ENCODE data around the gene ULK4.
A peak's percentile ranks its signal among the peaks of the same experiment; 100 is the strongest.

The ULK4 gene

DNA sequence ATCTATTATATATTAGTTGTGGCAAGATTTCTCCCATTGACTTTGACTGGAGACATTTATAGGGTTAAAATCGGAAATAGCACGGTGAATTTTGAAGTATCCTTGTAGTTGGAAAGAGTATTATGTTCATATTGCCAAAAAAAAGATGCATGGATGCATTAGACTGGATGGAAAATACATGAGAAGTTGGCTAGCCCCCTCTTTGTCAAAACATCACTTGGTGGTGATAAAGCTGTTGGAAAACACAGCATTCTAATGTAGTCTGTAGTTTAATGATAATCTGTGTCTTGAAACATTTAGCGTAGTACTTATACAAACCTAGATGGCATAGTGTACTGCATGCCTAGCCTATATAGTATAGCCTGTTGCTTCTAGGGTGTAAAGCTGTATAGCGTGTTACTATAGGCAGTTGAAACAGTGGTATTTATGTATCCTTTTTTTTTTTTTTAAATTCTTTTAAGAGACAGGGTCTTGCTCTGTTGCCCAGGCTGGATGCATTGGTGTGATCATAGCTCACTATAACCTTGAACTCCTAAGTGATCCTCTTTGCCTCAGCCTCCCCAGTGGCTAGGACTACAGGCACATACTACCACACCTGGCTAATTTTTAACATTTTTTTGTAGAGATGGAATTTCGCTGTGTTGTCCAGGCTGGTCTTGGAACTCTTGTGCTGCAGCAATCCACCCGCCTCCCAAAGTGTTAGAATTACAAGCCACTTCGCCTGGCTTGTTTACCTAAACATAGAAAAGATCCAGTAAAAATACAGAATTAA is 740.8 kb downstream of the ULK4 start:
- no peak for DNase-seq (ENCODE audit: low spot score)

- no peak for DNase-seq (ENCODE audit: low spot score)
Observed at GRCh38 chr3:41219424-41219823, 742.5 kb downstream of the ULK4 start.

DNA sequence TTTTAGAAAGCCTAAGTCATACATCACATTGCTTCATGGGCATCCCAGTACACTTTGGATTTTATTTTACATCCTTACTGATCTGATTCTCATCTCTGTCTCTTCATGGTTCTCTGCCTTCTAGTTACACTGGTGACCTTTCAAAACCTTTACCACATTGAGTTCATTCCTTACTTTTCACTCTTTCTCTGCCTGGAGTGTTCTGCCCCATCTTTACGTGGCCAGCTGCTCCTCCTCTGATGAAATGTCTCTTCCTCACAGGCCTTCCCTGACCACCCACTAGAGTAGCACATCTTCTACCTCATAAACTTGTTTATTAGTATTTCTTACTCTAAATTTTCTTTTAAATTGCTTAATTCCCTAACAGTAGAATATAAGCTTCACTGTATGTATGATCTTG is 744.9 kb downstream of the ULK4 start:
- DNase-seq (ENCODE audit: low spot score): no peak

GRCh38 chr3:41216422-41216821 is 745.5 kb downstream of the ULK4 start:
- no peak for DNase-seq (ENCODE audit: low spot score)

GRCh38 chr3:41213588-41213987 is 748.3 kb downstream of the ULK4 start:
- no peak for DNase-seq (ENCODE audit: low spot score)

GRCh38 chr3:41212088-41212487 is 749.8 kb downstream of the ULK4 start:
- DNase-seq (ENCODE audit: low spot score): no peak

DNA sequence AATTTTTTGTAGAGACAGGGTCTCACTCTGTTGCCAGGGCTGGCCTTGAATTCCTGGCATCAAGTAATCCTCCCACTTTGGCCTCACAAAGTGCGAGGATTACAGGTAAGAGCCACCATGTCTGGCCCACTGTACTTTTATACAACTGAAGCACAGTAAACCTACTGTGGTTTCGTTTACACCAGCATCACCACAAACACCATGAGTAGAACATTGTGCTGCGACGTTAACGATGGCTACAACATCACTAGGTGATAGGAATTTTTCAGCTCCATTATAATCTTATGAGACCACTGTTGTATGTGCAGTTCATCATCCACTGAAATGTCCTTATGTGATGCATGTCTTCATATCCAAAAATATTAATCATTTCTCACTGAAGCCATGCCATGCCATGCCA is 750.9 kb downstream of the ULK4 start:
- DNase-seq (ENCODE audit: low spot score): no peak

- no peak for DNase-seq (ENCODE audit: low spot score)
Observed at GRCh38 chr3:41209646-41210045, 752.3 kb downstream of the ULK4 start.

DNA sequence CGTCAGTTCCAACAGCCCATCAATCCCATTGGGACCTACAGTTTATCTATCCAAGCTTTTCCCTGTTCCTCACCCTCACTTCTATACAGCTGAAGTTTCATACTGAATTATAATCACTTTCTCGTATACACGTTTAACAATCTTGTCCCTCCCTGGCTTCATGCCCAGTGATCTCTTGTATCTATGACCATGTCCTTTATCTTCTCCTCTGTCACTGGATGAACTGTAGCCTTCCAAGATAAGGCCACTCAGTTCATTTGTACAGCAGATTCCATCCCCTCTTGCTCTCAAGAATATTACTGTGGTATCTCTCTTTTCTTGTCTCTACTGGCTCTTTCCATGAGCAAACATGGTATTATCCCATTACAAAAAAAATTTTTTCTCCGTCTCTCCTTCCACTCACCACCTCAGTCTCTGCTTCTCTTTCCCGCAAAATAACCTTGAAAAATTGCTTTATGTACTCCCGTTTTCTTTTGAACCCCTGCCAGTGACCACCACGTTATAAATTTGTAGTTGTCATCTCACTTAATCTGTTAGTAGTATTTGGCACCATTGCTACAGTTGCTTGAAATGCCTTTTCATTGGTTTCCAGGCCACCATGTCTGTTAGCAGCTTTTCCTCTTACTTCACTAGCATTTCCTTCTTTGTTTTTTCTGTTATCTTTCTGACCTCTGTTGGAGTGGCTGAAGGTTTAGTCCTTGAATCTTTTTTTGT is 753.2 kb downstream of the ULK4 start:
- DNase-seq (ENCODE audit: low spot score): no peak

DNA sequence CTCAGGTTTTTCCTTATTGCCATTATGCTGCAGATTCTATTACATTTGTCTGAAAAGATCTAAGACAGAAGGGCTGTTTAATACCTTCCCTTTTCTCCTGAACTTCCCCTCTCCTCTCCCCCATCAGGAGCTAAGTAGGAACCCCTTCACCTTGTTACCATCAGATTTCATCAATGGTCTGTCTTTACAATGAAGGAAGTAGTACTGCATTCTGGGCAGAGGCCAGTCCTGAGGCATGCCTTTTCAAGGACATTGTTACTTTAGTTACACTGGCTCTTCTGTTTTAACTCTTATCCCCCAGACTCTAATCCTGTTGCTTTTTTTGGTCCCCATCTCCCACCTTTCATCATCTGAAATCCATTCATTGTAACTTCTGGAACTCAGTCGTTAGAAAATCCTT is 754.5 kb downstream of the ULK4 start:
- DNase-seq (ENCODE audit: low spot score): no peak

- DNase-seq (ENCODE audit: low spot score): no peak
Observed at GRCh38 chr3:41205591-41205990, 756.3 kb downstream of the ULK4 start.

DNA sequence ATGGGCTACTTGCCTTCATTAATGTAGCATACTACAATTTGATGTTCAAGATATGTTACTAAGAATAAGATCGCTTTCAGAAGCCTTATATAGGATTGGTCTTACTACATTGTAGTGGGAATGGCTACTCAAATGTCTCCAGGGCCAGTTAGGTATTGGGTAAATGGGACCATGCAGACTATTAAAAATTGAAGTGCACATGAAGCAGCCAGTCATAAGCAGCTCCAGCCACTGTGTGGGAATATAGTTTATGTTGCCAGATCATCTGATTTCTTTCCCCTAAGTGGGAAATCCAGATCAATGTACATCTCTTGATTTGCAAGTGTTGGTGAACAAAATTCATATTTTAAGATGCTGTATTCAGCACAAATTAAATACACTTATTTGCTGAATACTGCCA is 757.5 kb downstream of the ULK4 start:
- no peak for DNase-seq (ENCODE audit: low spot score)

- peak; percentile 60 for DNase-seq (ENCODE audit: low spot score)
Observed at GRCh38 chr3:41202834-41203345, 759.0 kb downstream of the ULK4 start.

GRCh38 chr3:41202075-41202833 is 759.6 kb downstream of the ULK4 start:
- DNase-seq (ENCODE audit: low spot score): no peak

GRCh38 chr3:41200669-41201021 is 761.3 kb downstream of the ULK4 start:
- peak; percentile 44 for DNase-seq (ENCODE audit: low spot score)

GRCh38 chr3:41199866-41200668 is 761.8 kb downstream of the ULK4 start:
- DNase-seq (ENCODE audit: low spot score): peak; percentile 30

DNA sequence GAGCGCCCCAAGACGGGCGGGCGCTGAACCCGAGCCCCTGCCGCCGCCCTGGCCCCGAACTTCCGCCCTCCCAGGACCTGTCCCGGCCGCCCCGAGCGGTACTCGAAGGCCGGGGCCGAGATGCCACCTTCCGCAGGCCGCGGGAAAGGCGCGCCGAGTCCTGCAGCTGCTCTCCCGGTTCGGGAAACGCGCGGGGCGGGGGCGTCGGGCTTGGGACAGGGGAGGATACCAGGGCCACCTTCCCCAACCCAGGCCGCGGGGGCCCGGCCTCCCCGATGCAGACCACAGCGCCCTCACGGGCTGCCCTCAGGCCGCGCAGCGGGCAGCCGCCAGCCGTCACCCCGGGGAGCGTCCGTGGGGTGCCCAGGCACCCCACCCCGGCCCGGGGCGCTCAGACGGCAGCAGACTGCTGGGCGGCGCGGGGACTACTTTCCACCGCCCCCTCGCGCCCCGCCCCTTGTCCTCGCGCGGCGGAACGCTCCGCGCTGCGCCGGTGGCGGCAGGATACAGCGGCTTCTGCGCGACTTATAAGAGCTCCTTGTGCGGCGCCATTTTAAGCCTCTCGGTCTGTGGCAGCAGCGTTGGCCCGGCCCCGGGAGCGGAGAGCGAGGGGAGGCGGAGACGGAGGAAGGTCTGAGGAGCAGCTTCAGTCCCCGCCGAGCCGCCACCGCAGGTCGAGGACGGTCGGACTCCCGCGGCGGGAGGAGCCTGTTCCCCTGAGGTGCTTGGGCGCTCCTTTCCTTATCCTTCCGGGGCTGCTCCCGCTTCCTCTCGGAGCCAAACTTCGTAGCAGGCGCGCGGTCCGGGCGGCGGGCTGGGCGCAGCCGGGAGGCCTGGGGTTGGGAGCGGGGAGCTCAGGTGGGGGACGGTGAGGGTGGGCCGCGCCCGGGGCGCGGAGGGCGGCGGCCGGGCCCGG is 762.7 kb downstream of the ULK4 start, which contains the start of gene CTNNB1:
Gene CTNNB1, plus strand, starts transcription at position 556 of the 916 bp plus-strand sequence. CDS start 24,564 bp downstream, outside the sequence.
- peak; percentile 79 for DNase-seq (ENCODE audit: low spot score)

DNA sequence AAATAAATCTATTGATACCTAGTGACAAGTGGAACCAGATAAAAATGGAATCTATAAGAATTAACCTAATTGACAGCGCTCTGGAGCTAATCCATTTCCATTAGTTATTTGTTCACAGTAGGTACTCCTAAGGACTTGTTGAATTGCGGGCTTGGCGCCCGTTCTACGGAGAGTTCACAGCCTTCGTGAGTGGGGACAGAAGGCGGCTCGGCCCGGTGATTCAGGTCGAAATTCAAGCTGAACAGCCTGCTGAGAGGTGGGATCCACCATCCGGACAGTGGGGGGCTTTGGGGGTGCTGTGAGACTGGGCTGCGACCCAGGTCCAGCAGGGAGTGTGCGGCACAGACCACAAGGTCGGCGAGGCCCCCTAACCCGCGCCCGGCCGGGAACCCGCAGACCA is 763.4 kb downstream of the ULK4 start:
- no peak for DNase-seq (ENCODE audit: low spot score)

- DNase-seq (ENCODE audit: low spot score): no peak
Observed at GRCh38 chr3:41198046-41198445, 763.9 kb downstream of the ULK4 start.

Data from kidney capillary endothelial cell (primary cell).